ENCODE results near the gene MNAT1. TPM values are rescaled to one million over a fixed set of nuclear protein-coding genes. Genes with fewer than 3 reads are reported as not detected.

The MNAT1 gene
- total RNA-seq: 26.3 and 49.5 TPM in 2 replicates

GRCh38 chr14:60734465-60735242, at the start of gene MNAT1:
Gene MNAT1 (plus strand): TSS chr14:60734761. CDS start chr14:60734863, 102 bp downstream.

GRCh38 chr14:60723907-60724618, 10.5 kb upstream of the MNAT1 start, which contains the start of gene SIX4:
Gene SIX4 (minus strand): TSS chr14:60724351. CDS start chr14:60724074, 277 bp downstream.

GRCh38 chr14:60980811-60981632, 246.5 kb downstream of the MNAT1 start, which contains the start of the genes SLC38A6 and TRMT5:
Gene SLC38A6 (plus strand): TSS chr14:60981245. CDS start chr14:60981278, 33 bp downstream.
Gene TRMT5 (minus strand): TSS chr14:60981079. CDS start chr14:60980973, 106 bp downstream.

Other genes starting within 250 kb of the MNAT1 start
- gene C14orf39, start 248.7 kb upstream of the MNAT1 start, total RNA-seq: 0.16 TPM in 1 of 2 replicates, not detected in the other
- not detected in 2 replicates for gene SIX6, start 225.6 kb upstream of the MNAT1 start, total RNA-seq
- 9.8 and 18.1 TPM in 2 replicates for gene SIX1, start 85.3 kb upstream of the MNAT1 start, total RNA-seq
- 8.5 and 14.5 TPM in 2 replicates for gene SIX4, start 10.4 kb upstream of the MNAT1 start, total RNA-seq
- gene TRMT5, start 246.3 kb downstream of the MNAT1 start, total RNA-seq: 12.5 and 14.2 TPM in 2 replicates
- gene SLC38A6, start 246.5 kb downstream of the MNAT1 start, total RNA-seq: 79.8 and 142 TPM in 2 replicates